CD14-positive monocyte (primary cell): ENCODE measurements around the gene GGT7. TPM values are rescaled to one million over a fixed set of nuclear protein-coding genes. Genes with fewer than 3 reads are reported as not detected.

Source experiments
- DNase-seq, 3 donors: peaks; one replicate each; pipeline ENCODE4 v3.0.0-alpha.2; 2011 to 2022
- H2AFZ ChIP-seq: 2 replicates; pipeline ENCODE4 v1.6.0; 2012; ENCODE audit warnings: mild to moderate bottlenecking, low read depth, low read length, inconsistent platforms; ENCODE audit not compliant: insufficient read depth, poor library complexity, severe bottlenecking
- H3K27ac ChIP-seq, 2 donors: 1 replicate in 1 of 2; 2 replicates in 1 of 2; pipeline ENCODE4 v1.5.1; 2012 to 2013; ENCODE audit warnings: low read length in 2 of 2, control low read depth in 1 of 2, inconsistent platforms in 1 of 2, low read depth in 1 of 2, mild to moderate bottlenecking in 1 of 2
- H3K27me3 ChIP-seq, 2 donors: one replicate each; pipeline versions ENCODE4 v1.6.0 to v1.6.1; 2011 to 2013; ENCODE audit warnings: low read length in 2 of 2; ENCODE audit not compliant: control insufficient read depth in 2 of 2, insufficient read depth in 2 of 2
- H3K36me3 ChIP-seq, 2 donors: replicated peaks in 1 of 2; 1 replicate in 1 of 2; 2 replicates in 1 of 2; pipeline versions ENCODE4 v1.5.1 to v1.6.1; 2012 to 2013; ENCODE audit warnings: low read length in 2 of 2, control low read depth in 1 of 2, inconsistent platforms in 1 of 2, mild to moderate bottlenecking in 1 of 2; ENCODE audit not compliant: insufficient read depth in 2 of 2, control insufficient read depth in 1 of 2
- H3K4me1 ChIP-seq, 2 donors: 1 replicate in 1 of 2; 2 replicates in 1 of 2; pipeline versions ENCODE4 v1.5.1 to v1.6.1; 2012 to 2013; ENCODE audit warnings: low read length in 2 of 2, control low read depth in 1 of 2, inconsistent platforms in 1 of 2, mild to moderate bottlenecking in 1 of 2, moderate library complexity in 1 of 2; ENCODE audit not compliant: insufficient read depth in 2 of 2, control insufficient read depth in 1 of 2
- H3K4me2 ChIP-seq: replicated peaks from 2 replicates; pipeline ENCODE3; 2012; ENCODE audit warnings: low read length, moderate library complexity, mild to moderate bottlenecking; ENCODE audit not compliant: poor library complexity, severe bottlenecking; ENCODE audit errors: extremely low read depth
- H3K4me3 ChIP-seq, 3 experiments: fragments of 200-600 bp in 1 of 3; sonication (generic) in 1 of 3; replicated peaks in 1 of 3; 1 replicate in 2 of 3; 2 replicates in 1 of 3; pipeline ENCODE4 v1.5.1; 2011 to 2013; ENCODE audit warnings: low read length in 3 of 3, mild to moderate bottlenecking in 3 of 3, control low read depth in 2 of 3, low read depth in 2 of 3, inconsistent platforms in 1 of 3, moderate library complexity in 1 of 3
- H3K79me2 ChIP-seq: 2 replicates; pipeline ENCODE4 v1.6.0; 2012; ENCODE audit warnings: mild to moderate bottlenecking, control low read depth, inconsistent platforms, low read length, moderate library complexity; ENCODE audit not compliant: insufficient read depth
- H3K9ac ChIP-seq: 2 replicates; pipeline ENCODE4 v1.6.0; 2017; ENCODE audit warnings: low read length, mild to moderate bottlenecking; ENCODE audit not compliant: insufficient read depth, poor library complexity, severe bottlenecking
- H3K9me3 ChIP-seq, 2 donors: replicated peaks in 1 of 2; 1 replicate in 1 of 2; 2 replicates in 1 of 2; pipeline versions ENCODE4 v1.5.1 to v1.6.1; 2012 to 2013; ENCODE audit warnings: low read length in 2 of 2, control low read depth in 1 of 2; ENCODE audit not compliant: control insufficient read depth in 1 of 2, insufficient read depth in 1 of 2
- H4K20me1 ChIP-seq: 2 replicates; pipeline ENCODE4 v1.6.0; 2012; ENCODE audit warnings: mild to moderate bottlenecking, low read length, control low read depth, moderate library complexity; ENCODE audit not compliant: insufficient read depth
- H3K27ac Mint-ChIP-seq, 7 donors: one replicate each; pipeline ENCODE4 v1.8.0; 2020; ENCODE audit warnings: mild to moderate bottlenecking in 7 of 7, mixed read lengths in 7 of 7, moderate library complexity in 6 of 7, inconsistent platforms in 2 of 7
- H3K27me3 Mint-ChIP-seq, 3 donors: one replicate each; pipeline ENCODE4 v1.8.0; 2021 to 2022; ENCODE audit warnings: low read depth in 3 of 3, mild to moderate bottlenecking in 3 of 3, mixed read lengths in 3 of 3, moderate library complexity in 3 of 3, inconsistent platforms in 1 of 3
- H3K36me3 Mint-ChIP-seq, 2 donors: one replicate each; pipeline ENCODE4 v1.8.0; 2020; ENCODE audit warnings: mixed read lengths in 2 of 2, inconsistent platforms in 1 of 2, mild to moderate bottlenecking in 1 of 2
- H3K4me1 Mint-ChIP-seq: one replicate; pipeline ENCODE4 v1.8.0; 2020; ENCODE audit warnings: mild to moderate bottlenecking, mixed read lengths
- H3K4me3 Mint-ChIP-seq, 2 donors: one replicate each; pipeline ENCODE4 v1.8.0; 2020; ENCODE audit warnings: mild to moderate bottlenecking in 2 of 2, mixed read lengths in 2 of 2, moderate library complexity in 1 of 2
- H3K9me3 Mint-ChIP-seq, 7 donors: one replicate each; pipeline ENCODE4 v1.8.0; 2020 to 2022; ENCODE audit warnings: mixed read lengths in 7 of 7, mild to moderate bottlenecking in 6 of 7, moderate library complexity in 6 of 7, inconsistent platforms in 2 of 7
- CTCF ChIP-seq: fragments of 200-600 bp; IDR thresholded peaks from one replicate; pipeline ENCODE4 v1.8.0; 2022; ENCODE audit warnings: antibody characterized with exemption, mild to moderate bottlenecking
- WGBS: methylation state at CpG from one replicate; pipeline ENCODE4 v1.1.5; 2013; ENCODE audit warnings: missing lambda C conversion rate; ENCODE audit not compliant: insufficient coverage; 5-methylcytosine and 5-hydroxymethylcytosine counted together
- intact Hi-C, 2 donors: fragments of 100-400 bp; cut with micrococcal nuclease; formaldehyde crosslinking; loops; one replicate each; pipeline versions ENCODE4 v1.15.0 to v1.15.1; 2023
- polyA plus RNA-seq, 3 donors: library from polyadenylated mRNA; depleted of rRNA in 1 of 3; unstranded in 2 of 3; stranded (reverse) in 1 of 3; fragments of 300-500 nt in 2 of 3; fragments of >200 nt in 1 of 3; fragmentation: Illumina TruSeq in 2 of 3; gene quantifications; 1 replicate in 2 of 3; 2 replicates in 1 of 3; pipeline ENCODE4 v1.2.3, GENCODE V29; 2012 to 2021

GGT7 gene
- polyA plus RNA-seq, 3 donors = 2.1 to 10.3 (median 2.4) TPM

GRCh38 chr20:34886122-34886521 lies 13.5 kb upstream of the GGT7 start:
- Mint-ChIP-seq H3K4me3 (no peak overlapping the region), H3K27me3 (peaks cover 0 to 2% (median 0%) of the 10 kb centered on the region in 3 donors), H3K36me3 (peaks cover 41 to 74% of the 10 kb centered on the region in 2 donors), H3K9me3 (no peaks in the 10 kb centered on the region), H3K27ac (no peak overlapping the region), H3K4me1 (peaks cover 16% of the 10 kb centered on the region)
- Histone ChIP-seq H3K4me3 (no peak overlapping the region), H3K79me2 (peaks cover 22% of the 10 kb centered on the region), H3K9ac (no peak overlapping the region), H3K4me1 (peaks cover 13% of the 10 kb centered on the region in 2 donors), H4K20me1 (no peaks in the 10 kb centered on the region), H3K9me3 (no peaks in the 10 kb centered on the region), H3K27ac (no peak overlapping the region), H3K36me3 (peaks cover 32 to 69% of the 10 kb centered on the region in 2 donors), H3K27me3 (no peaks in the 10 kb centered on the region), H2AFZ (no peak overlapping the region), H3K4me2 (no peak overlapping the region)
- DNase-seq = no peak
- intact Hi-C loops = no loop called here
- WGBS = no CpG with 5 or more reads among the region's 3 CpGs
- TF ChIP-seq CTCF = no peak

GRCh38 chr20:34884260-34884659 lies 11.6 kb upstream of the GGT7 start:
- intact Hi-C loops = no loop called here
- Mint-ChIP-seq H3K36me3 (peaks cover 39 to 72% of the 10 kb centered on the region in 2 donors), H3K4me1 (peaks cover 6% of the 10 kb centered on the region), H3K9me3 (no peaks in the 10 kb centered on the region), H3K4me3 (no peak overlapping the region), H3K27me3 (peaks cover 0 to 2% (median 0%) of the 10 kb centered on the region in 3 donors), H3K27ac (no peak overlapping the region)
- no peaks in the 10 kb centered on the region for H3K27me3 ChIP-seq
- no peak for TF ChIP-seq CTCF
- WGBS = no CpG with 5 or more reads among the region's 1 CpG
- no peak overlapping the region for H3K4me2 ChIP-seq
- H3K9me3 ChIP-seq = no peaks in the 10 kb centered on the region
- H3K9ac ChIP-seq = no peak overlapping the region
- DNase-seq = no peak
- H3K79me2 ChIP-seq = peaks cover 30% of the 10 kb centered on the region
- peaks cover 6% of the 10 kb centered on the region for H4K20me1 ChIP-seq
- H3K36me3 ChIP-seq = peaks cover 32 to 69% of the 10 kb centered on the region in 2 donors
- H2AFZ ChIP-seq = no peak overlapping the region
- no peak overlapping the region for H3K4me3 ChIP-seq
- H3K27ac ChIP-seq = no peak overlapping the region
- no peaks in the 10 kb centered on the region for H3K4me1 ChIP-seq
